DOHH2 (cell line): ENCODE data around the gene HOXB3.

Source experiments
- CTCF ChIP-seq: fragments of 200-600 bp; sonication (generic); IDR thresholded peaks from one replicate; pipeline ENCODE4 v1.5.1; 2014; ENCODE audit warnings: antibody characterized with exemption, mild to moderate bottlenecking, low read depth, low read length; ENCODE audit not compliant: poor library complexity, severe bottlenecking
- EZH2phosphoT487 ChIP-seq: fragments of 200-600 bp; sonication (generic); IDR thresholded peaks from 2 replicates; pipeline ENCODE4 v1.6.1; 2017; ENCODE audit warnings: borderline replicate concordance, mild to moderate bottlenecking, antibody characterized with exemption, low read length, moderate library complexity, mixed read lengths

- no peak for TF ChIP-seq CTCF
- TF ChIP-seq EZH2phosphoT487, result no peak
Observed at GRCh38 chr17:48510381-48510760, 79.7 kb downstream of the HOXB3 start.
